Dendritic cell treated with granulocyte-macrophage colony-stimulating factor and Interleukin-4, amounts not matched to agents 40 ng/mL and 50 ng/mL, for 4 days (primary cell): ENCODE measurements around the gene UCN2.

ENCODE experiments used
- H3K27ac Mint-ChIP-seq: one replicate; pipeline ENCODE4 v1.8.0; 2022; ENCODE audit warnings: mild to moderate bottlenecking, mixed read lengths
- H3K27me3 Mint-ChIP-seq: one replicate; pipeline ENCODE4 v1.8.0; 2022; ENCODE audit warnings: mild to moderate bottlenecking, mixed read lengths
- H3K36me3 Mint-ChIP-seq: one replicate; pipeline ENCODE4 v1.8.0; 2022; ENCODE audit warnings: low read depth, mixed read lengths
- H3K4me1 Mint-ChIP-seq: one replicate; pipeline ENCODE4 v1.8.0; 2022; ENCODE audit warnings: low read depth, mixed read lengths
- H3K4me3 Mint-ChIP-seq: one replicate; pipeline ENCODE4 v1.8.0; 2022; ENCODE audit warnings: mild to moderate bottlenecking, moderate library complexity, mixed read lengths
- H3K9me3 Mint-ChIP-seq: one replicate; pipeline ENCODE4 v1.8.0; 2022; ENCODE audit warnings: mixed read lengths
- intact Hi-C: fragments of 100-400 bp; cut with micrococcal nuclease; formaldehyde crosslinking; loops from one replicate; pipeline ENCODE4 v1.15.0; 2022

Gene UCN2

GRCh38 chr3:48524970-48525369 is 38.6 kb downstream of the UCN2 start:
- H3K27ac Mint-ChIP-seq: no peak overlapping the region
- H3K27me3 Mint-ChIP-seq: no peaks in the 10 kb centered on the region
- H3K9me3 Mint-ChIP-seq: no peaks in the 10 kb centered on the region
- intact Hi-C loops: no loop called here
- peaks cover 78% of the 10 kb centered on the region for H3K36me3 Mint-ChIP-seq
- peaks cover 51% of the 10 kb centered on the region for H3K4me1 Mint-ChIP-seq
- no peak overlapping the region for H3K4me3 Mint-ChIP-seq

GRCh38 chr3:48521635-48522034 is 41.9 kb downstream of the UCN2 start:
- Mint-ChIP-seq H3K4me3 (no peak overlapping the region), H3K27ac (no peak overlapping the region), H3K9me3 (no peaks in the 10 kb centered on the region), H3K36me3 (peaks cover 100% of the 10 kb centered on the region), H3K27me3 (no peaks in the 10 kb centered on the region), H3K4me1 (peaks cover 22% of the 10 kb centered on the region)
- intact Hi-C loops: no loop called here

- H3K27ac Mint-ChIP-seq: no peak overlapping the region
- no peak overlapping the region for H3K4me3 Mint-ChIP-seq
- no peaks in the 10 kb centered on the region for H3K9me3 Mint-ChIP-seq
- intact Hi-C loops: no loop called here
- peaks cover 77% of the 10 kb centered on the region for H3K36me3 Mint-ChIP-seq
- peaks cover 7% of the 10 kb centered on the region for H3K4me1 Mint-ChIP-seq
- no peaks in the 10 kb centered on the region for H3K27me3 Mint-ChIP-seq
These were observed 44.3 kb downstream of the UCN2 start for GRCh38 chr3:48519277-48519643.

GRCh38 chr3:48518638-48519276 is 44.8 kb downstream of the UCN2 start:
- Mint-ChIP-seq H3K36me3 (peaks cover 72% of the 10 kb centered on the region), H3K27me3 (no peaks in the 10 kb centered on the region), H3K27ac (no peak overlapping the region), H3K4me1 (peaks cover 7% of the 10 kb centered on the region), H3K4me3 (no peak overlapping the region), H3K9me3 (no peaks in the 10 kb centered on the region)
- intact Hi-C loops: no loop called here

- peaks cover 7% of the 10 kb centered on the region for H3K4me1 Mint-ChIP-seq
- H3K9me3 Mint-ChIP-seq: no peaks in the 10 kb centered on the region
- H3K4me3 Mint-ChIP-seq: no peak overlapping the region
- H3K27ac Mint-ChIP-seq: no peak overlapping the region
- H3K36me3 Mint-ChIP-seq: peaks cover 65% of the 10 kb centered on the region
- intact Hi-C loops: no loop called here
- H3K27me3 Mint-ChIP-seq: no peaks in the 10 kb centered on the region
These were observed 45.5 kb downstream of the UCN2 start for GRCh38 chr3:48518069-48518468.

GRCh38 chr3:48516571-48516970 is 47.0 kb downstream of the UCN2 start:
- H3K27ac Mint-ChIP-seq: no peak overlapping the region
- peaks cover 50% of the 10 kb centered on the region for H3K36me3 Mint-ChIP-seq
- H3K9me3 Mint-ChIP-seq: no peaks in the 10 kb centered on the region
- peaks cover 12% of the 10 kb centered on the region for H3K4me1 Mint-ChIP-seq
- no peaks in the 10 kb centered on the region for H3K27me3 Mint-ChIP-seq
- intact Hi-C loops: no loop called here
- no peak overlapping the region for H3K4me3 Mint-ChIP-seq

GRCh38 chr3:48514431-48515227 is 49.0 kb downstream of the UCN2 start:
- no peak overlapping the region for H3K4me3 Mint-ChIP-seq
- no peaks in the 10 kb centered on the region for H3K27me3 Mint-ChIP-seq
- no peaks in the 10 kb centered on the region for H3K9me3 Mint-ChIP-seq
- intact Hi-C loops: no loop called here
- H3K4me1 Mint-ChIP-seq: peaks cover 12% of the 10 kb centered on the region
- H3K36me3 Mint-ChIP-seq: peaks cover 30% of the 10 kb centered on the region
- no peak overlapping the region for H3K27ac Mint-ChIP-seq
